ENCODE measurements around the gene UNC5B.

DNA sequence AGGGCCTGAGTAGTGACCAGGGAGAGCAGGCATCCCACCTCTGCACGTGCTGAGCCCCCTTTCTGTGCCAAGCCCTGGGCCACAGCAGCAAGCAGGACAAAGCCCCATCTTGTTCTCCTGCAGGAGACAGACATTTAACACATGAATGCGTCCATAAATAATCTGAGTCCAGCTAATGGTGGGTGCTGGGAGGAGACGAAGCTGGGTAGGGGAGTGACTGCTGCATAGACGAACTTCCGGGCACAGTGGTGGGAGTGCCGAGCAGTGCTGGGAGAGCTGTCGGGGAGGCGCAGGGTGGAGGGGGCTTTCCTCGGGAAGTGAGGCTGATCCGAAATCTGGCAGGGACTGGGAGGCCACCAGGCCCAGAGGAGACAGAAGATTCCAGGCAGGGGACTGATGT, 71.5 kb downstream of the UNC5B start:
- TF ChIP-seq, protein P1, sequence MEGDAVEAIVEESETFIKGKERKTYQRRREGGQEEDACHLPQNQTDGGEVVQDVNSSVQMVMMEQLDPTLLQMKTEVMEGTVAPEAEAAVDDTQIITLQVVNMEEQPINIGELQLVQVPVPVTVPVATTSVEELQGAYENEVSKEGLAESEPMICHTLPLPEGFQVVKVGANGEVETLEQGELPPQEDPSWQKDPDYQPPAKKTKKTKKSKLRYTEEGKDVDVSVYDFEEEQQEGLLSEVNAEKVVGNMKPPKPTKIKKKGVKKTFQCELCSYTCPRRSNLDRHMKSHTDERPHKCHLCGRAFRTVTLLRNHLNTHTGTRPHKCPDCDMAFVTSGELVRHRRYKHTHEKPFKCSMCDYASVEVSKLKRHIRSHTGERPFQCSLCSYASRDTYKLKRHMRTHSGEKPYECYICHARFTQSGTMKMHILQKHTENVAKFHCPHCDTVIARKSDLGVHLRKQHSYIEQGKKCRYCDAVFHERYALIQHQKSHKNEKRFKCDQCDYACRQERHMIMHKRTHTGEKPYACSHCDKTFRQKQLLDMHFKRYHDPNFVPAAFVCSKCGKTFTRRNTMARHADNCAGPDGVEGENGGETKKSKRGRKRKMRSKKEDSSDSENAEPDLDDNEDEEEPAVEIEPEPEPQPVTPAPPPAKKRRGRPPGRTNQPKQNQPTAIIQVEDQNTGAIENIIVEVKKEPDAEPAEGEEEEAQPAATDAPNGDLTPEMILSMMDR (conservative IDR thresholded peaks at IDR 0.05): no peak
- TF ChIP-seq ZFX (IDR thresholded peaks at IDR 0.05): no peak
